DOHH2 (cell line): ENCODE data around the gene CYLD.

Source experiments
- EZH2phosphoT487 ChIP-seq: fragments of 200-600 bp; sonication (generic); IDR thresholded peaks from 2 replicates; pipeline ENCODE4 v1.6.1; 2017; ENCODE audit warnings: borderline replicate concordance, mild to moderate bottlenecking, antibody characterized with exemption, low read length, moderate library complexity, mixed read lengths
- TF ChIP-seq, protein P1 (sequence below): fragments of 200-600 bp; sonication (generic); IDR thresholded peaks from one replicate; pipeline ENCODE4 v1.5.1; 2014; ENCODE audit warnings: antibody characterized with exemption, mild to moderate bottlenecking, low read depth, low read length; ENCODE audit not compliant: poor library complexity, severe bottlenecking

DNA sequence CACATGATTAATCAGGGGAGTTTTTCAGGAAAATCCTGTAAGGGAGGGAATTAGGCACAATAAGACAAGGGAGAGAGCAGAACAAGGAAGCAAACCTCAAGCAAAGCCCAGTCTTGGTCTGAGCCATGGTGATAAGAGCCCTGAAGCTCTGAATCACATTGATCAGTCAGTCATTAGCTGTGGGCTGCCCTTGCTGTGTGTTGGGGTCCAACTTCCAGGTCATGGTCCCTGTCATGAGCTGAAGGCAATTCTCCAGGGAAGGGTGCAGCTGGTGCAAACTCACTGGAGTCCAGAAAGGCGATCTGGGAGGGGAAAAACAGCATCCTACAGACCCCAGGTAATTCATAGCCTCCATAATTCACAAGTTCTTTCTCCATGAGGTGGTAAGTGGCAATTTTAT, 89.9 kb downstream of the CYLD start:
- TF ChIP-seq, protein P1, sequence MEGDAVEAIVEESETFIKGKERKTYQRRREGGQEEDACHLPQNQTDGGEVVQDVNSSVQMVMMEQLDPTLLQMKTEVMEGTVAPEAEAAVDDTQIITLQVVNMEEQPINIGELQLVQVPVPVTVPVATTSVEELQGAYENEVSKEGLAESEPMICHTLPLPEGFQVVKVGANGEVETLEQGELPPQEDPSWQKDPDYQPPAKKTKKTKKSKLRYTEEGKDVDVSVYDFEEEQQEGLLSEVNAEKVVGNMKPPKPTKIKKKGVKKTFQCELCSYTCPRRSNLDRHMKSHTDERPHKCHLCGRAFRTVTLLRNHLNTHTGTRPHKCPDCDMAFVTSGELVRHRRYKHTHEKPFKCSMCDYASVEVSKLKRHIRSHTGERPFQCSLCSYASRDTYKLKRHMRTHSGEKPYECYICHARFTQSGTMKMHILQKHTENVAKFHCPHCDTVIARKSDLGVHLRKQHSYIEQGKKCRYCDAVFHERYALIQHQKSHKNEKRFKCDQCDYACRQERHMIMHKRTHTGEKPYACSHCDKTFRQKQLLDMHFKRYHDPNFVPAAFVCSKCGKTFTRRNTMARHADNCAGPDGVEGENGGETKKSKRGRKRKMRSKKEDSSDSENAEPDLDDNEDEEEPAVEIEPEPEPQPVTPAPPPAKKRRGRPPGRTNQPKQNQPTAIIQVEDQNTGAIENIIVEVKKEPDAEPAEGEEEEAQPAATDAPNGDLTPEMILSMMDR: no peak
- TF ChIP-seq EZH2phosphoT487: no peak
